HL-60 (cell line): Measurements from ENCODE around the gene SPIRE1.

ENCODE experiments used
- GABPA ChIP-seq: IDR thresholded peaks from 2 replicates; pipeline ENCODE4 v1.6.1; 2012; ENCODE audit warnings: low read depth
- POLR2AphosphoS5 ChIP-seq: IDR thresholded peaks from 2 replicates; pipeline ENCODE4 v1.6.1; 2012; ENCODE audit warnings: low read depth
- TF ChIP-seq, protein P1 (sequence below): IDR thresholded peaks from one replicate; pipeline ENCODE4 v1.5.1; 2011; ENCODE audit warnings: low read length, control low read depth, inconsistent platforms; ENCODE audit not compliant: insufficient read depth

DNA sequence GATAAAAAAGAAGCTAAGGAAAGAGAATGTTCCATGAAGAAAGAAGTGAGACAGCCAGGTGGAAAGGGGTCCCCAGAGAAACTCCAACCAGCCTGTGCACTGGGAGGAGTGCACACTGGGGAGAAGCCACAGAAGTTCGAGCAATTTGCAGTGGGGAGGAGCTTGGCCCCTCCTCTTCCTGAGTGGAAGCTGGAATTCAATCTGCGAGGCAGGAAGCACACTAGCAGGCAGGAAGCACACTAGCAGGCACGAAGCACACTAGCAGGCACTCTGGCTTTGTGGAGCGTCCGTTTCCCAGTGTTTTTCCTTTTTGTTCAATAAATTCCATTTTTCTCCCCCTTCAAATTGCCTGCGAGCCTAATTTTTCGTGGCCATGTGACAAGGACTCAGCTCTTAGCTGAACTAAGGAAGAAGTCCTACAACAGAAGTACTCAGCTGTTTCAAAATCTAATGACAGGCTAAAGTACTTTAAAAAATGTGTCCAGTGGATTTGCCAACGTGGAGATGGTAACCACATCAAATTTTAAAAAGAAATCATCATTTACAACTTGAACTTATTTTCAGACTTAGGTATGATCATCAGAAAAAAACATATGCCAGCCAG, 21.4 kb upstream of the SPIRE1 start:
- TF ChIP-seq, protein P1, sequence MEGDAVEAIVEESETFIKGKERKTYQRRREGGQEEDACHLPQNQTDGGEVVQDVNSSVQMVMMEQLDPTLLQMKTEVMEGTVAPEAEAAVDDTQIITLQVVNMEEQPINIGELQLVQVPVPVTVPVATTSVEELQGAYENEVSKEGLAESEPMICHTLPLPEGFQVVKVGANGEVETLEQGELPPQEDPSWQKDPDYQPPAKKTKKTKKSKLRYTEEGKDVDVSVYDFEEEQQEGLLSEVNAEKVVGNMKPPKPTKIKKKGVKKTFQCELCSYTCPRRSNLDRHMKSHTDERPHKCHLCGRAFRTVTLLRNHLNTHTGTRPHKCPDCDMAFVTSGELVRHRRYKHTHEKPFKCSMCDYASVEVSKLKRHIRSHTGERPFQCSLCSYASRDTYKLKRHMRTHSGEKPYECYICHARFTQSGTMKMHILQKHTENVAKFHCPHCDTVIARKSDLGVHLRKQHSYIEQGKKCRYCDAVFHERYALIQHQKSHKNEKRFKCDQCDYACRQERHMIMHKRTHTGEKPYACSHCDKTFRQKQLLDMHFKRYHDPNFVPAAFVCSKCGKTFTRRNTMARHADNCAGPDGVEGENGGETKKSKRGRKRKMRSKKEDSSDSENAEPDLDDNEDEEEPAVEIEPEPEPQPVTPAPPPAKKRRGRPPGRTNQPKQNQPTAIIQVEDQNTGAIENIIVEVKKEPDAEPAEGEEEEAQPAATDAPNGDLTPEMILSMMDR: no peak
- TF ChIP-seq GABPA: no peak
- no peak for TF ChIP-seq POLR2AphosphoS5
